IPS DF 4.7 (cell line): Measurements from ENCODE around the gene GMDS.

Source experiments
- DNase-seq: peaks from one replicate; pipeline ENCODE4 v3.0.0-alpha.2; 2013; ENCODE audit warnings: low spot score; ENCODE audit errors: extremely low read depth

Gene GMDS

DNA sequence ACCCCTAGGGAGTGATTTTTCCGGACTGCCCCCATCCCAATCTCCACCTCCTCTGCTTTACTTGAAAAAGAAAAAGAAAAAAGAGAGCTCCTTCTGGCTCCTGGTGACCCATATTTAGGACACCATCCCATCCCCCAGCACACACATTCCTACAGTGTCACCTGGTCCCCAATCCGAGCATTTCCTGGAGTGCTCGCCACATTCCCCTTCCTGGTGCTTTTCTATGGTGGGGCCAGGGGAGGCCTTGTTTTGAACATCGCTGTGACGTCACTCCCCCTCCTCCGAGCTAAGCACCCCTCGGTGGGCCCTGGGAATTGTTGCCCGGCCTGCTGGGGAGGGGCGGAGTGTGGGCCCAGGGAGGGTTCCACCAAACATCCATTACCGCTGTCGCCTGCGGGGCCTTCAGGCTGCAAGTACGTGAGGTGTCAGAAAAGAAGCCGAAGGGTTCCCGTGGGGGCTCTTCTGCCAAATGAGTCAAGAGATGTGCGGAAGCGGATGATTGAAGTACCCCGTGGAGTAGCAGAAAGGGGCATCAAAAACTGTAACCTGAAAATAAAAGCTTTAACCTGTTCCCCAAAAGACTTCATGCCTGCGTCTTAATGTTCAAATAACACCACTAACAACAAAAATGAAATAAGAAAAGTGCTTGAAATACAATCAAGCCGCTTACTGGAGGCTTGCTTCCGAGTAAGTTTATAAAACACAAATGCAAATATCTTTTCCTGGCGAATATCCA is 638.5 kb downstream of the GMDS start:
- no peak for DNase-seq

DNA sequence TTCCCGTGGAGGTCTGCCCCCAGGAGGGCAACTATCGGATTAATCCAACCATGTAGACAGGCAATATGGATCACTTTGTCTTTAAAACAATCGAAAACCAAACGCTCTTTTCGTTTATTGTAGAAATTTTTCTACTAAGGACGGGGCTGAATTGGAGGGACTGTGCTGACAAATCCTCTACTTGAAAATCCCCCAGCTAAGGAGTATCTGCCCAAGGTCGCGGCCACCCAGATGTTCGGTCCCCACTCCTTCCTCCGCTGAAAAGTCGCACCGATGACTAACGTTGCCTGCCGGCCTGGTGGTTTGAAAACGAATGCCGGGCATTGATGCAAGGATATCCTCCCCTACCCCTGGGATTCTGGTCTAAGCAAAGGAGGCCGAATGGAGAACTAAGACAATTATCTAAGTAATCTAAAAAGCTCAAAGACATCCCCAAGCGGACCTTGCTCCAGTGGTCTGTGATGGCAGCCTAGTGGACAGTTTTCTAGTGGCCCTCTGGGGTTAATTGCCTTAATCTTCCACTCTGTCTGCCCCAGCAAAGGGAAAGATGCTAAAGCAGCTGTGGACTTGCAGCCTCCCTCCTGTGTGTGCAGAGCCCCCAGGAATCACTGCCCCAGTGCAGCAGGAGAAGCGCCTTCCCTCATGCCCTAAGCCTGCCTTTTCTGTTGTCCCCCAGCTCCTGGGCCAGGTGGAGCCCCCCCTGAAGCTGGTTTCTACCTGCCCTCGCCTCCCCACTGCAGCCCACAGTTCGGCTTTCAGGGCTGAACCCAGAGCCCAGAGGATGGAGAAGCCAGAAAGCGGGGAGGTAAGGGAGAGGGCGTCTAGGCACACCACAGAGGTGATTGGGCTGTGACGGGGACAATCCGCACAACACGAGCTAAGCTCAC is 639.3 kb downstream of the GMDS start:
- DNase-seq: no peak

GRCh38 chr6:1605004-1605892 is 640.2 kb downstream of the GMDS start:
- DNase-seq: no peak

DNA sequence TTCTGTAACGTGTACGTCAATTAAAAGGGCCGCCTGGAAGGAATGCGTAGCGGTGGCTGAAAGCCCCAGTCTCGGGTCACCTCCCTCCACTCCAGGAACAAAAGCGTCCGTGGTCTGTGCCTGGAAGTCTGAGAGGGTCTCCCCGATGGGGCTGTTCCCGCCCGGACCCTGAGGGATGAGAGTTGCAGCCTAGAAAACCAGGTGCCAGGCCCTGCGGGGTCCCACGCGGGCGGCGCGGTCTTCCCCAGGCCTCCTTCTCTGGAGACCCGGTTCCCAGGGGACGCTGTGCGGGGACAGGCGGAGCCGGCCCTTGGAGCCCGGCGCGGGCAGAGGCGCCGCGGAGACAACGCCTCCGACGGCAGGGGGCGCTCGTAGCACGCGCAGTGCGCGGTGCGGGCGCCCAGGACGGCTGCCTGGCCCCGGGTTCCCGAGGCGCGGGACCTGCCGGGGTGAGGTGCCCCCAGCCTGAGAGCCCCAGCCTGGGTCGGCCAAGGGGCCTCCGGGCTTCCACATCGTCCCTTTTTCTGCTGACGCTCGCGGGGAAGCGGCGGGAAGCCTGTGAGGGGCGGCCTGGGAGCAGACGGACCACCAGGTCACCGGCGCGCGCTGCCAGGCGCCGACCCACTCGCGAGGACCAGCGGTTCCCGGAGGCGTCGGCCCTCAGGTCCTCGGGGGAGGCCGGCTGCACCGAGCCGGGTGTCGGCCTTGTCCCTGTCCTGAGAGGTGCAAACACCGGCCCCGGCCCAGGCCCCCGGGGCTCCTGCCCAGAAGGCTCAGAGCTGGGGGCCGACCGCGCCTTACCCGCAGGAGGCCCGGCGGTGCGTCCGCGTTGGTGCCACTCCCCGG is 641.0 kb downstream of the GMDS start:
- no peak for DNase-seq

- DNase-seq: no peak
Measured at GRCh38 chr6:1603708-1604107, 641.7 kb downstream of the GMDS start.

- DNase-seq: no peak
Measured at GRCh38 chr6:1602049-1602713, 643.2 kb downstream of the GMDS start.

DNA sequence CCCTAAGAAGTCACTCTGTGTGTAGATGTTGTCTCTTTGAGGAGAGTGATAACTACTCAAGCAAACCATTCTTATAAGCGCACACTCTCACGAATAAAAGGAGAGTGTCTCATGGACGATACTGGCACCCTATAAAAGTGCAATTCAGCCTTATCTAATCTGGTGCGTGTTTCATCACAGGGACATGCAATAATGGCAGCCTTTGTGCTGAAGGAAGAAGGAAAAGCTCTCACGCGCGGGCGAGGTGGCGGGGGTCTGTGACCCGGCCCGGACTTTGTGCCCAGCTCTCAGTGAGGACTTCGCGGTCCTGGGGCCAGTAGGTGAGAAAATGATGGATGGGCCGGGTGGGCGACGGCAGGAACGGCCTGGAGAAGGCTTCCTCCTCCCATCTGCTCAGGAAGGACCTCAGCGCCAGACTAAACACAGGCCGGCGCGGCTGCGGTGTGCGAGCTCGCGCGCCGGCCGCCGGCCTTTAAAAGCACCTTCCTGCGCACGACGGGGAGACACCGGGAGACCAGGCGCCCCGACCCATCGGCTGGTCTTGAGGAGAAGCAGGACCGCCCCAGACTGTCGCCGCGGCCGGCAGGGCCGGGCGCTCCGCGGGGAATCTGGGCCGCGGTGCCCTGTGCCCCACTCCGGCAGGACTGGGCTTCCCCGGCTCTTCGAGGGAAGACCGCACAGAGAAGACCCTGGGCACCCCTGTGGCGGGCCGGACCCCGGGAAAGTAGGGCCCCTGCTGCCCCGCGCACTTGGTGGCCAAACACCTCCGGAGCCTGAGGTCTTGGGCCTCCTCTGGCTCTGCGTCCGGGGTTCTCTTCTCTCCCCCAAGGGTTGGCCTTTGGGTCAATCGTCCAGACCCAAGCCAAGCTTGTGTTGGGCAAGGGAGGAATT is 644.0 kb downstream of the GMDS start:
- no peak for DNase-seq

- no peak for DNase-seq
Measured at GRCh38 chr6:1600764-1601157, 644.6 kb downstream of the GMDS start.

DNA sequence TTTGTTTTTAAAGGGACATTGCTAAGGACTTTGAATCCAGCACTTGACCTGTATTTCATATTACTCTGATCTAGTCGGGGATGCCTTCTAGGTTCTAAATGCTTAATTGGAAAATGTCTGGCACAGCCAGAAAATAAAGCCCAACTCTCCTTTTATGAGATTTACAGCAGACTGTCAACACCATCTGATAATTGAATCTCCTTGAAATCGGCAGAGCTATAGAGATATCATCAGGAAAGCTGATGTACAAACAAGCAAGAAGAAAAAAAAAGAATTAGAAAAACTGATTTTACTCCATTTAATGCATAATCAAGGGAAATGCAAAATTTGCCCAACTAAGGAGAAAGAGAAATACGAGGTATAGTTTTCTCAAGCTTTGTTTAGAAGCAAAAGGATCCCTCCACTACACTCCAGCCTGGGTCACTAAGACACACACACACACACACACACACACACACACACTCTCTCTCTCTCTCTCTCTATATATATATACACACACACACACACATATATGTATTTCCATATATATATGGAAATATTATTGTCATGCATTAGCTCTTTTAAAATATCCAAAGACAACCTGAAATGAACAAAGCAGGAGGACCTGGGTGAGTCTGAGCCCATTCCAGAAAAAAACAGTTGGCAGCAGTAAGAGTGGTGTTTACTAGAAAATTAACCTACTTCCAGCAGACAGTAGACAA is 645.2 kb downstream of the GMDS start:
- DNase-seq: no peak

DNA sequence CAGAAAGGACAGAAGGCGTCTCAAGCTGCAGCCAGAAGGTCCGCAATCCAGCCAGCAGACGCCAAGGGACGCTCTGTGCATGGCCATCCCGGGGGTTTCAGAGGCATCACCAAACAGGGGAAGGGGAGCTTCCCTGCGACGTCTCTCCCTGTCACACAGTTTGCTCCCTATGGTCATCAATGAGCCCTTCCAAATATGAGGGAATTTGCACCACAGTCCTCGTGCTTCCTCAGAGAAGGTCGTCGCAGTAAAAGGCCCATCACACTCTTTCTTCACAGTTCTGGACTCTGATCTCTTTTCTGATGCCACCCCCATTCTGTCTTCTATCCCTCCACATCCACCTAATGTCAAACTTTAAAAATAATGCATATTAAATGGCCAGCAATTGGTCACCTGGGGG is 645.9 kb downstream of the GMDS start:
- no peak for DNase-seq

DNA sequence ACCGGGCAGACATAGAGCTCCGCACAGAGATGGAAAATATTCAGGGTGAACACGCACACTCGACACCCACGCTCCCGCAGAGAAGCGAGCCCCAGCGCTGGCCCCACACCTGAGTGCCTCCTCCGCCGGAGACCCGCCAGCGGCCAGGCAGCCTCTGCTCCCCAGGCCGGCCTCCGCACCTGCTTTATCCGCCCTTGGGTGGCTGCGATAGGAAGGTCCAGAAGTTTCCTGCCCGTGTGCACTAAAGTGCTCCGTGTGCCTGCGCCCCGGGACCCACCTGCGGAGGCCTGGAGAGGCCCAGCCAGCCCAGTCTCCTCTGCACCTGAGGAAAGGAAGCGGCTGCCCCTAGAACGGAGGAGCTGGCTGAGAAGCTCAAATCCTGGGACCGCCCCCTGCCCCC is 646.5 kb downstream of the GMDS start:
- no peak for DNase-seq

GRCh38 chr6:1598433-1598832 is 647.0 kb downstream of the GMDS start:
- DNase-seq: no peak

GRCh38 chr6:1597924-1598323 is 647.5 kb downstream of the GMDS start:
- no peak for DNase-seq

GRCh38 chr6:1597121-1597744 is 648.2 kb downstream of the GMDS start:
- DNase-seq: no peak

GRCh38 chr6:1596088-1596852 is 649.1 kb downstream of the GMDS start:
- DNase-seq: no peak

- DNase-seq: no peak
Measured at GRCh38 chr6:1595271-1596087, 649.9 kb downstream of the GMDS start.
